NCI-H226 (cell line): Measurements from ENCODE around the gene CNOT1.
"Not testable (repeated sequence)": the region's sequence is repeated elsewhere in the genome, so short reads cannot be mapped to it uniquely, and the experiment has no call there.

Experiments used
- DNase-seq: peaks from one replicate; pipeline ENCODE4 v3.0.0-alpha.2; 2015

CNOT1 gene

DNA sequence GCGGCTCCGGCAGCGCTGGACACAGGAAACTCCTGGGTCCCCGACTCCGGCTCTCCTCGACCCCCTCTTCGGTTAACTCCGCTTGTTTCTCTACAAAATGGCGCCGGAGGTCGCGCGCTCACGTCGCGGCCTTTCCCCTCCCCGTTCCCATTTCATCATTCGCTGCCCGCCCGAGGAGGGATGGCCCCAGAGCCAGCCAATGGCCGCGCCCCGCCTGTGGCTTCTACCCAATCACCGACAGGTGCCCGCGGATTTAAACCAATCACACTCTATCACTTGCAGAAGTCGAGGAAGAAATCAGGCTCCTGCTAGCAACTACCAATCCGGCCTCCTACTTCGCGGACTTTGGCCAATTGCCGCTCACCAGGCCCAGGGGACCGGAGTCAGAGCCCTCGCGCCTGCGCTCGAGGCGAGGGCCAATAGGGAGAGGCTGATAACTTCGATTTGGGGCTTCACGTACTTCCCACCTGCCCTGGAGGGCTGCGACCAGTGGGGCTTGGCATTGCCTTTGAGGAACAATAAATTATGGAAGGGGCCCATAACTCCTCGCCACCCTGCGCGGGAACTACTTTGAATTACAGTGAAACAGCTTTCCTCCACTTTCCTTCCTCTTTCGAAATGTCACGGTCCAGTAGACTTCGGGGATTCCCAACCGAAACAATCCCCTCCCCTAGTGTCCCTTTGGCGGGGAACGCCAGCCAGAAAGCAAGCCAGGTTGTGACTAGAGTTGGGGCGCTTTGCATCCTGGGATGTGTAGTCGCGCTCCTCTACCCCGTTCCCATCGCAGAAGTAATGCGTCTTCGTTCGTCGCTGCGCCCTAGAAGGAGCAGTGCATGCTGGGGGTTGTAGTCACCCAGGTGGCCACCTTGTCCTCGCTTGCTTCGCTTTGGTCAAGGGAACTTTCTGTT, at the start of gene CNOT1:
Gene CNOT1, minus strand, starts transcription at position 94 of the 908 bp plus-strand sequence. CDS start 30,489 bp downstream, outside the sequence.
- DNase-seq: peak; percentile 100

GRCh38 chr16:58678716-58679115, 49.1 kb upstream of the CNOT1 start:
- peak; percentile 13 for DNase-seq

GRCh38 chr16:58678269-58678668, 48.6 kb upstream of the CNOT1 start:
- DNase-seq: no peak

- no peak for DNase-seq
Measured at GRCh38 chr16:58670946-58671583, 41.4 kb upstream of the CNOT1 start.

DNA sequence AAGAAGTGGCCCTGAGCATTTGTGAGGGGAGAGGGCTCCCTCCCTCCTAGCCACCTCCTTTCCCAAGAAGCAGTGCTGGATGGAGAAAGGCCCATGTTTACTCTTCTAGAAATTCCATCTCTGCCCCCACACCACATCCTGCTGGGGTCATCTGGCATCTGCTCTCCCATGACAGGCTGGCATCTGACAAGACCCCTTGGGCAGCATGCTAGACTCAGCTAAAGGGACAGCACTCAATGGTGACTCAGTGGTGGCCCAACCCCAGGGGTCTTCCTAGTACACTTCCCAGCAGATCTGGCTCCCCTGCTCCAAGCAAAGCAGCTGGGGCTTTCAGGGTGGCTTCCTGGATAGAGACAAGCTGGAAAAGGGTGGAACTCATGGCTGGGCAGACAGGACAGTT, 40.6 kb upstream of the CNOT1 start:
- no peak for DNase-seq

DNA sequence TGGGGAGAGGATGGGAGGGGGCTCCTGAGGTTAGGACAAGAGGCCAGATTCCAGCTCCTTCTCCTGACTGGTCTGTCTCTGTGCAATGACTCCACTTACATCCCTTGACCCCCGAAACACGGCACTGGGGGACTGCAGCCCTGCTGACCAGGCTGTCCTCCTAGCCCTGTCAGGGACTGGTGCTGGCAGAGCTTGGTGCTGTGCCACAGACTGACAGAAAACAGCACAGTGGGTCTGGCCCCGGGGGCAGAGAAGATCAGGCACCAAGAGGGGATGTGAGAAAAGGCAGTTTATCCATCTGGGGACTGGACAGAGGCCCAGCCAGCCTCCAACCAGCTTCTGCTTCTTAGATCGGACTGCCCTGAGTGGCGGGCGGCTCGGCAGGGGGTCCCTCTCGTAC, 35.6 kb upstream of the CNOT1 start:
- DNase-seq: no peak

GRCh38 chr16:58661199-58661830, 31.7 kb upstream of the CNOT1 start:
- DNase-seq: peak; percentile 75

DNA sequence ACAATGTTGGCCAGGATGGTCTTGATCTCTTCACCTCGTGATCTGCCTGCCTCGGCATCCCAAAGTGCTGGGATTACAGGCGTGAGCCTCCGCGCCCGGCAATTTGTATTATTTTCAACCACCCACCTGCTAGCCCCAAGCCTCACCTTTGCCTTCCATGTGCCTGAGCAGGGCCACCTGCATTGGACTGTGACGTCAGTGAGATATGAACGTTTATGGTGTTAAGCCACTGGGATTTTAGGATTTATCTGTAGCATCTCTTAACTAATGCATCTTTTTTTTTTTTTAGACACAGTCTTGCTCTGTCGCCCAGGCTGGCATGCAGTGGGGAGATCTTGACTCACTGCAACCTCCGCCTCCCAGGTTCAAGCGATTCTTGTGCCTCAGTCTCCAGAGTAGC, 30.3 kb upstream of the CNOT1 start:
- DNase-seq: not testable (repeated sequence)

DNA sequence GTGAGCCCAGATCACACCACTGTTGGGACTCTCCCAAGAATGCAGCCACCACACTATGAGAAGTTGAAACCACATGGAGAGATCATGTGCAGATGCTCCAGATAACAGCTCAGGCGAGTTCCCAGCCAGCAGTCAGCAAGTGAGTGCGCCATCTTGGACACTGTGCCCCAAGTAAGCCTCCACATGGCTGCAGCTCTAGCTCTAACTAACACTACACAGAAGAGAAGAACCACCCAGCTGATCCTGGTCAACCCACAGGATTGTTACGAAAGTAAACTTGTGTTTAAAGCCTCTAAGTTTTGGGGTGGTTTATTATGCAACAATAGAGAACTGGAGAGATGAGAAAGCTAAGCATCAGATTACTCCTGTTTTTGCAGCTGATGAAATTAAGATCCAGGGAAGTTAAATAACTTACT, 29.2 kb upstream of the CNOT1 start:
- DNase-seq: no peak

GRCh38 chr16:58656899-58657298, 27.3 kb upstream of the CNOT1 start:
- DNase-seq: no peak

GRCh38 chr16:58655215-58655596, 25.6 kb upstream of the CNOT1 start:
- DNase-seq: no peak

DNA sequence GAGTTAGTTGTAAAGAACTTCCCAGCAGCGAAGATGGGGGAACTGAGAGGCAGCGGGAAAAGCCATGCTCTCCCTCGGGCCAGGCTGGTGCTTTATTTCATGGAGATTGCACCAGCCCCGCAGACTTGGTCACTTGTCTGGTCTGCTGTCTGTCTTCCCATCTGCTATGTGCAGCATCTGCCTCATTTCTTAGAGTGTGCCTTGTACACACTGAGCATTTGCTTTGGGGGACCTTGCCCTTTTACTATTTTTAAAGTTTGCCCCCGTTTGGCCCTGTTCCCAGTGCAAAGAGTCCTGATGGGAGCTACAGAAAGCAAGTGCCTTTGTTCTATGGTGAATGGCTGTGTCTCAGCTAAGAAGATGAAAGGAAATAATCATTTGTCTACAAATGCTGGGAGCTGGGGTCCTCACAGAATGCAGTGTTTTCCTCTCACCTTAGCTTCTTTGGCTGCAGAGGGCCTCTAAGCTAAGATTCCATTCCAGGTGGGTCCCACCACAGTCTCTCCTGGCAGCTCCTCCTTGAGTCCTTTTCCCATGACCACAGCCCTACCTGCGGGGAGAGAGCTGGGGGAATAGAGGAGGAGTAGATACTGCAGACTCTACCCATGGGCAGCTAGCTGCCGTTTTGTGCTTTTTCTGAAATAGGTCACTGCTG, 25.1 kb upstream of the CNOT1 start:
- no peak for DNase-seq

DNA sequence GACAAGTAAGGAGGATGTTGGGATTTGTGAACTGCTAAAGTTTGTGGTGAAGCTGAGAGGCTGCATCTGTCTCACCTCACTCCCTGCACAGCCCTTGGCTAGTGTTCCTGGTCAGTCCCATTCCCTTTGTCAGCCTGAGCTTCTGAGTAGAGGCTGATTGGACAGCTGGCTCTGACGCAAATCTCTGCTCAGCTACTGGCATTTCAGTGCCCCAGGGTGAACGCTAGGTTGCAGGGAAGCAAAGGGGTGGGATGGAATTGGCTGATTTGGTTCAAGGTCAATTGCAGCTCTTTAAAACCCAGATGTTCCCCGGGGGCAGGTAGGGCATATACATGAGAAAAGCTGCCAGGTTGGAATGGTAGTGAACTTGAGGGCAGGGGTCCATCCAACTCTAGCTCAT, 23.1 kb upstream of the CNOT1 start:
- peak; percentile 57 for DNase-seq

- DNase-seq: no peak
Measured at GRCh38 chr16:58651965-58652348, 22.3 kb upstream of the CNOT1 start.

DNA sequence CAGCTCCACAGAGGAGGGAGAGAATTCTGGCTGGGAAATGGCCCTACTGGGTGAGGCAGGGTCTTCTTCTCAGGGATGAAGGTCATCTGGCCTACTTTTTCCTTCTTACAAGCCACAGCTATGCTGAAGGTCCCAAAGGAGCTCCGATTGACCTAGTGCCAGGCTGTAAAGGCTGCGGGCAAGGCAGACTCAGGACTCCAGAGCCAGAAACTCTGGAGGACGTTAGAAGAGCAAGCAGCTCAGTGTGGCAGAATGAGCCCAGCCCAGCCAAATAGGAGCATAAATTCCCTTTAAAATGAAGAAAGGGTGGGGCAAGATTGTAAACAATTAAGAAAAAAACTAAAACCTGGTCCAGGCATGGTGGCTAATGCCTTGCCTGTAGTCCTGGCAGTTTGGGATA, 20.1 kb upstream of the CNOT1 start:
- no peak for DNase-seq

GRCh38 chr16:58647107-58647506, 17.5 kb upstream of the CNOT1 start:
- DNase-seq: no peak

DNA sequence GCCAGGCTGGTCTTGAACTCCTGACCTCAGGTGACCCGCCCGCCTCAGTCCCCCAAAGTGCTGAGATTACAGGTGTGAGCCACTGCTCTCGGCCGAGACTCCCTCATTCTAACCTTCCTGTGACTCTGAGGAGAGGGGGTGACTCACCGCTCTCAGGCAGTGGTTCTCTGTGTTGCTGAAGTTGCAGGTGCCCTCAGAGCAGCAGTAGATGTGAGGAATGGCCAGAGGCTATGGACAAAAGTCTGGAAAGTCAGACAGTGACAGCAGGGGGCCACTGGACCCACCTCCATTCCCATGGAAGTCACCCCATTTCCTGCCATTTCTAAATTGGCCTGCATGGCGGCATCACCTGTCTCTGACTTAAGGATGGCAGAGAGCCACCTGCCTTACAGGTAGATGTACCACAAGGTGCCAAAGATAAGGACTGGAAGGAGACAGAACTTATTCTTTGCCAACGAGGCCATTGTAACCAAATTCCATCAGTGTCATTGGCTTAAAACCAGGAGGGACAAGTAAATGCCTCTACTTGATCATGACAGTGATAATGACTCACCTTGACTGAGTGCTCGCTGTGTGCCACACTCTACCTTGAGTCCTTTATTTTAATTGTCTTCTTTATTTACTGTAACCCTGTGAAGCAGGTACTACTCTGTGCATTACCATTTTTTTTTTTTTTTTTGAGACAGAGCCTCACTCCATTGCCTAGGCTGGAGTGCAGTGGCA, 15.3 kb upstream of the CNOT1 start:
- no peak for DNase-seq

GRCh38 chr16:58644108-58644507, 14.5 kb upstream of the CNOT1 start:
- no peak for DNase-seq

DNA sequence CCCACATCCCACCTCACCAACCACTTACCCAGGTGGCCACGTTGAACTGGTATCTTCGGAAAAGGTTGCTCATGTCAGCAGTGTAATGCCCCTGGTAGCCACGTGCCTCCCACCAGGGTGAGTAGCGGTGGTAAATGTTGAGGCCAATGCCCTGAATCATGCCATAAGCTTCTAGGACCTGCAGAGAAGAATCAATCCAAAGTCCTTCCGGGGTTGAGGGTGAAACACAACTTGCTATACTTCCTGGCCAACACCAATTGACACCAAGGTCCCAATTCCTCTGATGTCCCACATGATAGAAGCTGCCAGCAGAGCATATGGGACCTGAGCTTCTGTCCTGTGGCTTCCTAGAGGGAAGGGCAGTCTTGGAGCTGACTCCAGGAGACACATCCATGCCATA, 11.3 kb upstream of the CNOT1 start:
- DNase-seq: no peak

DNA sequence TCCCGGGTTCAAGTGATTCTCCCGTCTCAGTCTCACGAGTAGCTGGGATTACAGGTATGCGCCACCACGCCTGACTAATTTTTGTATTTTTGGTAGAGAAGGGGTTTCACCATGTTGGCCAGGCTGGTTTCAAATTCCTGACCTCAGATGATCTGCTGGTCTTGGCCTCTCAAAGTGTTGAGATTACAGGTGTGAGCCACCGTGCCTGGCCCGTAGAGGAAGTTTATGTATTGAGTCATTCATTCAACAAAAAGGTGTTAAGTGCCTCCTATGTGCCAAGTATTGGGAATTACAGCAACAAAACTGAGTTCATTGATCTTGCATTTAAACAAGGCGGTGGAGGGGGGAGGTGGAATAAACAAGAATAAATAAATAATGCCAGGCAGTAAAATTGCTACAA, 10.2 kb upstream of the CNOT1 start:
- DNase-seq: no peak

- DNase-seq: no peak
Measured at GRCh38 chr16:58639230-58639629, 9.6 kb upstream of the CNOT1 start.

GRCh38 chr16:58638148-58639036, 8.8 kb upstream of the CNOT1 start:
- peak; percentile 82 for DNase-seq
